Adrenal gland (tissue), 12 donors: ENCODE data around the gene GALE. TPM values are rescaled to one million over a fixed set of nuclear protein-coding genes. Genes with fewer than 3 reads are reported as not detected.

Experiments used
- DNase-seq, 7 donors: peaks; one replicate each; pipeline ENCODE4 v3.0.0-alpha.2; 2019 to 2020
- H3K27ac ChIP-seq, 5 donors: fragments of 200-600 bp; sonication (generic) in 4 of 5; 1 replicate in 3 of 5; 2 replicates in 2 of 5; pipeline versions ENCODE4 v1.5.1 to v1.8.0; 2016 to 2020; ENCODE audit warnings: mild to moderate bottlenecking in 1 of 5
- H3K27me3 ChIP-seq: fragments of 200-600 bp; 2 replicates; pipeline ENCODE4 v1.8.0; 2021
- H3K36me3 ChIP-seq, 2 donors: fragments of 200-600 bp; replicated peaks in 1 of 2; 1 replicate in 1 of 2; 2 replicates in 1 of 2; pipeline versions ENCODE4 v1.5.1 to v1.8.0; 2018 to 2022
- H3K4me1 ChIP-seq, 2 donors: fragments of 200-600 bp; replicated peaks in 1 of 2; 1 replicate in 1 of 2; 2 replicates in 1 of 2; pipeline versions ENCODE4 v1.5.1 to v1.8.0; 2018 to 2021
- H3K4me3 ChIP-seq, 4 donors: fragments of 200-600 bp; sonication (generic) in 3 of 4; one replicate each; pipeline ENCODE4 v1.5.1; 2016 to 2018
- H3K9me3 ChIP-seq, 3 donors: fragments of 200-600 bp; sonication (generic) in 1 of 3; replicated peaks in 1 of 3; 1 replicate in 2 of 3; 2 replicates in 1 of 3; pipeline versions ENCODE4 v1.5.1 to v1.8.0; 2016 to 2021
- CTCF ChIP-seq, 6 experiments: fragments of 450-650 bp in 4 of 6; fragments of 200-600 bp in 2 of 6; sonication (generic) in 1 of 6; IDR thresholded peaks; 1 replicate in 5 of 6; 2 replicates in 1 of 6; pipeline versions ENCODE4 v1.5.1 to v1.8.0; 2016 to 2021; ENCODE audit warnings: antibody characterized with exemption in 6 of 6, mild to moderate bottlenecking in 2 of 6, moderate library complexity in 1 of 6
- POLR2A ChIP-seq, 2 donors: fragments of 450-650 bp; IDR thresholded peaks; one replicate each; pipeline ENCODE4 v1.6.1; 2017; ENCODE audit warnings: antibody characterized with exemption in 2 of 2, mild to moderate bottlenecking in 2 of 2, moderate library complexity in 1 of 2
- WGBS, 4 donors: extraction: QIAGEN DNeasy Blood & Tissue Kit in 2 of 4; methylation state at CpG; one replicate each; pipeline versions ENCODE4 v1.1.5 to v1.1.7; 2013 to 2017; 5-methylcytosine and 5-hydroxymethylcytosine counted together
- intact Hi-C, 2 donors: fragments of 100-400 bp; cut with DNase I; formaldehyde crosslinking; loops; one replicate each; pipeline versions ENCODE4 v1.14.1 to v1.15.0; 2022 to 2023
- polyA plus RNA-seq, 3 donors: library from polyadenylated mRNA; stranded (reverse); fragments of 200-250 nt in 2 of 3; fragments of 350-450 nt in 1 of 3; fragmentation: Illumina TruSeq in 1 of 3; extraction: RNeasy Lipid Tissue Mini Kit (QIAGEN cat#74804) in 1 of 3; gene quantifications; one replicate each; pipeline ENCODE4 v1.2.3, GENCODE V29; 2013 to 2014
- total RNA-seq, 9 donors: library from RNA; depleted of rRNA in 4 of 9; stranded (reverse); fragments of >200 nt in 4 of 9; fragments of 120-200 nt in 1 of 9; fragmentation: NEBNext Ultra II Directional in 1 of 9; extraction: Animal tissue kit (Norgen Biotek cat#: 25700) in 1 of 9; gene quantifications; one replicate each; pipeline versions ENCODE4 v1.1.0 to v1.2.4, GENCODE V29; 2013 to 2023
- donor health status: healthy with polysubstance abuse.
- donor health status: Bipolar disorder and iron deficiency.
- donor health status: DM: yes; HTN: yes; CAD: no.
- donor health status: DM: no; HTN: no; CAD: no.
- donor health status: DM: no; HTN: no; CAD: no.
- donor health status: DM: yes; HTN: yes; CAD: no.

GALE gene
- total and polyA plus RNA-seq, 12 donors: 12.0 to 80.8 (median 29.9) TPM

DNA sequence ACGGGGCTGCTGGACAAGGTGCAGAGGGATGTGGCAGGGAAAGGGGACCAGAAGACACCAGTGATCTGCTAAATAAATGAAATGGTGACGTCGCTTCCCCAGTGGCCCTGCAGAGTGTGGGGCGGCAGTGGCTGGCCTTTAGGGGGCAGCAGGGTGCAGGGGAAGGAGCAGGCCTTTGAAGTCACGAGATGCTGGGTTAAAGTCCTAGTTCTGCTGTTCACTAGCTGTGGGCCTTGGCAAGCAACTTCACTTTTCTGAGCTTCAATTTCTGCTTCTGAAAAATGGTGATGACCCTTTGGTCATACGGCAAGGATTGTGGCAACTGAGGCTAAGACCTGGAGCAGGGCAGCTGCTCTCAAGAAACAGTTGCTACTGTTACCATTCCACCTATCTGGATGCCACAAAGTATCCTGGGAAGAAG, 9.2 kb upstream of the GALE start:
- no peaks in the 10 kb centered on the region for H3K27me3 ChIP-seq
- peak; percentile 53 to 77 (median 66) for TF ChIP-seq CTCF (IDR thresholded peaks at IDR 0.05)
- TF ChIP-seq POLR2A (IDR thresholded peaks at IDR 0.05): no peak
- H3K9me3 ChIP-seq: no peaks in the 10 kb centered on the region
- H3K36me3 ChIP-seq: peaks cover 0 to 41% of the 10 kb centered on the region in 2 donors
- peak overlapping the region in 1 of 5 donors; percentile 62 for H3K27ac ChIP-seq
- peak; percentile 68 to 83 (median 81) for DNase-seq
- intact Hi-C loops: loop anchor here in 1 of 2 donors (10.0 kb wide), 2 partner anchors 55 to 105 kb away; partner anchors contain the start of genes CNR2 and FUCA1
- no peak overlapping the region for H3K4me3 ChIP-seq
- H3K4me1 ChIP-seq: peaks cover 0 to 4% of the 10 kb centered on the region in 2 donors
- 26 to 36% (median 32%) methylated on average over 5 to 6 of the region's 6 CpGs for WGBS, 4 donors

GRCh38 chr1:23807453-23807852, 6.9 kb upstream of the GALE start:
- no peaks in the 10 kb centered on the region for H3K9me3 ChIP-seq
- H3K4me3 ChIP-seq: no peak overlapping the region
- no peak overlapping the region for H3K27ac ChIP-seq
- WGBS, 4 donors: 62 to 90% (median 73%) methylated on average over 3 of the region's 3 CpGs
- H3K27me3 ChIP-seq: no peaks in the 10 kb centered on the region
- no peak for DNase-seq
- peaks cover 0 to 29% of the 10 kb centered on the region in 2 donors for H3K36me3 ChIP-seq
- H3K4me1 ChIP-seq: peaks cover 0 to 4% of the 10 kb centered on the region in 2 donors
- TF ChIP-seq POLR2A (IDR thresholded peaks at IDR 0.05): no peak
- TF ChIP-seq CTCF (IDR thresholded peaks at IDR 0.05): no peak
- intact Hi-C loops: loop anchor here in 1 of 2 donors (10.0 kb wide), 1 partner anchor 57 kb away; the partner anchor contains the start of gene FUCA1

DNA sequence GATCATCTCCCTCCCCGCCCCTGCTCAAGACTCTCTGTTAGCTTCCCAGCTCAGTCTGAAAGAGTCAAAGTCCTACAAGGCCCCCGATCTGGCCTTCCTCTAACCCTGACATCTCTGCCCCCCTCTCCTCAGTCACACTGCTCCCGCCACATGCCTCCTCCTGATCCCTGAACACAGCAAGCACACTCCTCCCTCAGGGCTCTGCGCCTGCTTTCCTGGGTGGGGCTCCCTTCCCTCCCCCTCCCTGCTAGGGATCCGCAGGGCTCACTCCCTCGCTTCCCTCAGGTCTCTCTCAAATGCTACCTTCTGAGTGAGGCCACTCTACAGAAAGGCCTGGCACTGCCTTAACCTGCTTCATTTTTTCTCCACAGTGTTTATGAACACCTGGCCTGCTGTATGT, 5.7 kb upstream of the GALE start:
- intact Hi-C loops: loop anchor here in 1 of 2 donors (10.0 kb wide), 1 partner anchor 59 kb away; the partner anchor contains the start of gene FUCA1
- Histone ChIP-seq H3K4me1 (peaks cover 2 to 10% of the 10 kb centered on the region in 2 donors), H3K36me3 (peaks cover 0 to 19% of the 10 kb centered on the region in 2 donors), H3K9me3 (no peaks in the 10 kb centered on the region), H3K27me3 (no peaks in the 10 kb centered on the region), H3K4me3 (no peak overlapping the region), H3K27ac (no peak overlapping the region)
- WGBS, 4 donors: 80 to 90% (median 88%) methylated on average over 6 of the region's 6 CpGs
- no peak for DNase-seq
- TF ChIP-seq CTCF (IDR thresholded peaks at IDR 0.05) (no peak), POLR2A (IDR thresholded peaks at IDR 0.05) (no peak)

GRCh38 chr1:23805025-23805424, 4.5 kb upstream of the GALE start:
- TF ChIP-seq CTCF (IDR thresholded peaks at IDR 0.05) (no peak), POLR2A (IDR thresholded peaks at IDR 0.05) (no peak)
- Histone ChIP-seq H3K4me3 (no peak overlapping the region), H3K36me3 (peaks cover 0 to 19% of the 10 kb centered on the region in 2 donors), H3K27ac (no peak overlapping the region), H3K9me3 (no peaks in the 10 kb centered on the region), H3K4me1 (peaks cover 4 to 12% of the 10 kb centered on the region in 2 donors), H3K27me3 (no peaks in the 10 kb centered on the region)
- no peak for DNase-seq
- 95 to 100% (median 96%) methylated on average over 2 of the region's 2 CpGs for WGBS, 4 donors
- intact Hi-C loops: loop anchor here in 1 of 2 donors (10.0 kb wide), 1 partner anchor 60 kb away; the partner anchor contains the start of gene FUCA1
